ENCODE measurements around the gene RASA3.

RASA3 gene

DNA sequence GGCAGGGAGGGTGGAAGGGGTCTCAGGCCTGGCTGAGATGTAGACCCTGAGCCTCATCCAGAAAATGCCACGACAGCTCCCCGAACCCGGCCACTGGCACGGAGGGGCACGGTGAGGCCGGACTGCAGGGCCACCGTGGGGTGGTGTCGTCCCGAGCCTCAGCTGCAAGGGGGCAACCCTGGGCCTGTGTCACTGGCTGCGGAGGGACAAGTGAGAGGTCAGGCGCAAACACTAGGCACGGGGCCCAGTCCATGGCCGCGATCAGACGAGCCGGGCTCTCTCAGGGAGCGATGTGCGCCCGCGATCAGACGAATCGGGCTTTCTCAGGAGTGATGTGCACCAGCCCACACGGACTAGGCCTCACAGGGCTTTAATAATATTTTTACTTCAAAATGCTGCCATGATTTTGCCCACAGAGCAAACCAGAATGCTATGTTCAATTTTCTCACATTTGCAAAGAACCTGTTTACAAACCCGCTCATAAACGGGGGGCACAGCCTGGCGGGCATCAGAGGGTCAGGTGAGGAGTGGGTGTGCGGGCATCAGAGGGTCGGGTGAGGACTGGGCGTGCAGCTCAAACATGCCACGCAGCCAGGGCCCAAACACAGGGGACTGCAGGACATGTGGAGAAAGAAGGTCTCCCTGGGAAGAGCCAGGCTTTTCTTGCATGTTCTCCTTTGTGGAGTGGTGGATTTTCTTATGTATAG, 115.9 kb downstream of the RASA3 start:
- Mint-ChIP-seq H3K9me3 (no peaks in the 10 kb centered on the region), H3K4me1 (peaks cover 17% of the 10 kb centered on the region), H3K4me3 (peak overlapping the region in 1 of 2 donors; percentile 8), H3K27me3 (no peaks in the 10 kb centered on the region), H3K27ac (peak overlapping the region; percentile 83 to 91)
- ATAC-seq: no peak
- no peak for DNase-seq

DNA sequence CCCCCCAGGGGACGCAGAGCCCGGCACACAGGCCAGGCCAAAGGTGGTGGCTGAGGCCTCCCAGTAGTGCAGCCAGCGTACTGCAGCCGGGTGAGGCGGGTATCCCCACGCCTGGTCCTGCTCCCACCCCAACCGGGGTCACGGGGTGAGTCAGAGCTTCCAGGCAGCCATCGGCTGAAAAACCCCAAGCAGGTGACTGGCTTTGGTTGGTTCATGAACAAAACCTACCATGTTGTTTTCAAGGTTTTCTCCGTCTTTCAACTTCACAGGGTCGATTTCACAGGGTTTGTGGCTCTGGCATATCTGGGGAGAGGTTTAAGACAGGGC, 116.5 kb downstream of the RASA3 start:
- ATAC-seq (peak; percentile 58), DNase-seq (peak; percentile 20 to 37)
- Mint-ChIP-seq H3K9me3 (no peaks in the 10 kb centered on the region), H3K27ac (peak overlapping the region; percentile 83 to 91), H3K27me3 (no peaks in the 10 kb centered on the region), H3K4me3 (peak overlapping the region in 1 of 2 donors; percentile 8), H3K4me1 (peaks cover 20% of the 10 kb centered on the region)

DNA sequence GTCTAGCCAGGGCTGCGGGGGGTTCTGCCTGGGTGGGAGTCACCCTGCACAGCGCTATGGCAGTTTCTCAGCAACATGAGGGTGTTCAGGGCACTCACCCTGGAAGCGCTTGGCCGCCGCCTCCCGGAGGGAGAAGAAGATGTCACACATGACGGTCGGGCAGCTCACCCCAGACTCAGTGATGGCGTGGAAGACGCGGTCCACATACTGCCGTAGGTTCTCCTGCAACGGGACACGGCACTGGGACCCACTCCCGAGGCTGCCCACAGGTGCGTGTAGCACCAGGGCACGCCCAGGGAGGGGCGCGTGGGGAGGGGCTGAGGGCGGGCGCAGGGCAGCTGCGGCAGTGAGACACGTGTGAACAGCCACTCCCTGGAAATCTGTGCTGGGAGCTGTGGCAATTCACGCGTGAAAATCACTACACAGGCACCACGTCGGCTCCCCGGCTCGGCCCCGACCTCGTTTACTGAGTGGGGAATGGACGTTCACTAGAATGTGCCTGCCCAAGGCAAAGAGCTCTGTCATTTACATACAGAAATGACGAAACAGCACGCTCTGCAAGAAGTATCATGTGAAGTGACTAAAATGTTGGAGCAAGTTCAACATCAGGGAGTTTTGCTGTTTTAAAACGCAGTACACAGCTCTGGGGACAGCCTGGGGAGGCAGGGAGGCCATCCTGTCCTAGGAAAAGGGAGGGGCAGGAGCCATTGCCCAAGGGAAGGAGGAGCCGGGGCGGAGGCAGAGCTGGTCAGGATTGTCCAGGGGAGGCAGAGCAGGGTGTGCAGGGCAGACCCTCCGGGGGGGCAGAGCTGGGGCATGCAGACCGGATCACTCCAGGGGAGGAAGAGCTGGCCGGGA, 117.1 kb downstream of the RASA3 start:
- DNase-seq (no peak), ATAC-seq (peak; percentile 24)
- Mint-ChIP-seq H3K9me3 (no peaks in the 10 kb centered on the region), H3K27ac (peak overlapping the region; percentile 95 to 96), H3K4me1 (peaks cover 23% of the 10 kb centered on the region), H3K27me3 (no peaks in the 10 kb centered on the region), H3K4me3 (no peak overlapping the region)

DNA sequence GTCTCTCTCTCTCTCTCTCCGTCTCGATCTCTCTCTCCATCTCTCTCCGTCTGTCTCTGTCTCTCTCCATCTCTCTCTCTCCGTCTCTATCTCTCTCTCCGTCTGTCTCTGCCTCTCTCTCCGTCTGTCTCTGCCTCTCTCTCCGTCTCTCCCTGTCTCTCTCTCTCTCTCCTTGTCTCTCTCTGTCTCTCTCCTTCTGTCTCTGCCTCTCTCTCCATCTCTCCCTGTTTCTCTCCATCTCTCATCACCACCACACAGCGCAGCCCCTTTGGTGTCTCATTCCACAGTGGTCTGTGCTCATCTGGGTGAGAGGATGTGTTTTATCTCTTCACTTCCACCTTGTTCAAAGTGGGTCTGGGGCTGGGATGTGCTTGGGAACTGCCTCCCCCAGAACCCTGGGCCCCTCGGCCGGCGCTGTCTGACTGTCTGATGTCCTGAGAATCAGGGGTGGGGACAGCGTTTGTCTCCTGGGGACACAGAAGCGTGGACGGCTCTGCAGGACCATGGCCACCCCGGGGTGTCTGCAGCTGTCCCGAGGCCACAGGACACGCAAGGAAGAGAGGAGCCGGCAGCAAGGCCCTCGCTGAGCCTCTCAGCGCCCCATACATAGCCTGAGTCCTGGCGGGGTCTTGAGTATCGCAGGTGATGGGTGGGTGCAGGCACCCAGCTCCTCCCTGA, 118.3 kb downstream of the RASA3 start:
- Mint-ChIP-seq H3K4me3 (no peak overlapping the region), H3K27me3 (no peaks in the 10 kb centered on the region), H3K9me3 (no peaks in the 10 kb centered on the region)

DNA sequence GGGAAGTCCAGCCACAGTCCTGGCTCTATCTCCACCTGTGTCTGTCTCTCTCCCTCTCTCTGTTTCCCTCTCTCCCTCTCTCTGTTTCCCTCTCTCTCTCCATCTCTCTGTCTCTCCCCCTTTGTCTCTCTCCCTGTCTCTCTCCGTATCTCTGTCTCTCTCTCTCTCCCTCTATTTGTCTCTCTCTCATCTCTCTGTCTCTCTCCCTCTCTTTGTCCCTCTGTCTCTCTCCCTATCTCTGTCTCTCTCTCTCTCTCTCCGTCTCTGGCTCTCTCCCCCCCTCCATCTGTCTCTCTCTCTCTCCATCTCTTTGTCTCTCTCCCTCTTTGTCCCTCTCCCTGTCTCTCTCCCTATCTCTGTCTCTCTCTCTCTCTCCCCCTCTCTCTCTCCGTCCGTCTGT, 119.1 kb downstream of the RASA3 start:
- H3K4me1 Mint-ChIP-seq: peaks cover 23% of the 10 kb centered on the region
- H3K4me3 Mint-ChIP-seq: no peak overlapping the region
- ATAC-seq (no peak), DNase-seq (no peak)
- H3K9me3 Mint-ChIP-seq: no peaks in the 10 kb centered on the region
- H3K27ac Mint-ChIP-seq: no peak overlapping the region
- H3K27me3 Mint-ChIP-seq: no peaks in the 10 kb centered on the region

More for the DNA sequence above, 118.3 kb downstream of the RASA3 start:
- Mint-ChIP-seq H3K4me1 (peaks cover 23% of the 10 kb centered on the region), H3K27ac (no peak overlapping the region)
- ATAC-seq (no peak), DNase-seq (no peak)

- Mint-ChIP-seq H3K27ac (no peak overlapping the region), H3K4me3 (no peak overlapping the region), H3K9me3 (no peaks in the 10 kb centered on the region), H3K27me3 (no peaks in the 10 kb centered on the region), H3K4me1 (peaks cover 23% of the 10 kb centered on the region)
- no peak for ATAC-seq
- DNase-seq: no peak
Observed at GRCh38 chr13:114012921-114013320, 119.5 kb downstream of the RASA3 start.

DNA sequence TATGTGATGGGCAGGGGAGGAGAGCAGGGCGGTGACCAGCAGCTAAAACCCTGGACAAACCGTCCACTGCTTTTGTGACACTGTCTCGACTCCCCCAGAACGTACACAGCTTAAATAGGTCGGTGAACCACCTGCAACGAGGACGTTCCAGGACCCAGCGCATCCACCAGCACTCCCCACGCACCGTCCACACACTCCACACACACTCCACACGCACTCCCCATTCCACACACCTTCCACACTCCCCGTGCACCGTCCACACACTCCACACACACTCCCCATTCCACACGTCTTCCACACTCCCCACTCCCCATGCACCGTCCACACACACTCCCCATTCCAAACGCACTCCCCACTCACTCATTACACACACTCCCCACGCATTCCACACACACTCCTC, 120.3 kb downstream of the RASA3 start:
- Mint-ChIP-seq H3K4me1 (peaks cover 23% of the 10 kb centered on the region), H3K27me3 (no peaks in the 10 kb centered on the region), H3K4me3 (no peak overlapping the region), H3K27ac (no peak overlapping the region), H3K9me3 (no peaks in the 10 kb centered on the region)
- no peak for DNase-seq
- peak; percentile 11 for ATAC-seq

DNA sequence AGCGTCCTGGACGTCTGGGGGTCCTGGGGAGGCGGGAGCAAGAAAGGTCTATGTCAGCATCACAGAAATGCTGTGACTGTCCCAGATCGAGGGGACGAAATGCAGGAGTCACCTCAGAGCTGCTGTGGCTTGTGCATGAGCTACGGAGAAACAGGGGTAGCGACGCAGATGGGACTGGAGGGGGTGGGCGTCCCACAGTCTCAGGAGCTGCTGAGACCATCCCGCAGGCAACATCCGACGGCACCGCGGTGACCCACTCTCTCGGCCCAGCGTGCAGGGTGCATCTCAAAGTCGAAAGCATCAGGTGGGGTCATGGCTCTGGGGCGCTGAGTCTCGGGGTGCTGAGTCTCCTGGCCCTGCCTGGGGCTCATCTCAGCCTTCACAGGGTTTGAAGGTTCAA, 121.2 kb downstream of the RASA3 start:
- no peaks in the 10 kb centered on the region for H3K9me3 Mint-ChIP-seq
- H3K4me1 Mint-ChIP-seq: peaks cover 16% of the 10 kb centered on the region
- no peak overlapping the region for H3K4me3 Mint-ChIP-seq
- no peaks in the 10 kb centered on the region for H3K27me3 Mint-ChIP-seq
- DNase-seq (no peak), ATAC-seq (no peak)
- peak overlapping the region; percentile 14 to 79 for H3K27ac Mint-ChIP-seq

DNA sequence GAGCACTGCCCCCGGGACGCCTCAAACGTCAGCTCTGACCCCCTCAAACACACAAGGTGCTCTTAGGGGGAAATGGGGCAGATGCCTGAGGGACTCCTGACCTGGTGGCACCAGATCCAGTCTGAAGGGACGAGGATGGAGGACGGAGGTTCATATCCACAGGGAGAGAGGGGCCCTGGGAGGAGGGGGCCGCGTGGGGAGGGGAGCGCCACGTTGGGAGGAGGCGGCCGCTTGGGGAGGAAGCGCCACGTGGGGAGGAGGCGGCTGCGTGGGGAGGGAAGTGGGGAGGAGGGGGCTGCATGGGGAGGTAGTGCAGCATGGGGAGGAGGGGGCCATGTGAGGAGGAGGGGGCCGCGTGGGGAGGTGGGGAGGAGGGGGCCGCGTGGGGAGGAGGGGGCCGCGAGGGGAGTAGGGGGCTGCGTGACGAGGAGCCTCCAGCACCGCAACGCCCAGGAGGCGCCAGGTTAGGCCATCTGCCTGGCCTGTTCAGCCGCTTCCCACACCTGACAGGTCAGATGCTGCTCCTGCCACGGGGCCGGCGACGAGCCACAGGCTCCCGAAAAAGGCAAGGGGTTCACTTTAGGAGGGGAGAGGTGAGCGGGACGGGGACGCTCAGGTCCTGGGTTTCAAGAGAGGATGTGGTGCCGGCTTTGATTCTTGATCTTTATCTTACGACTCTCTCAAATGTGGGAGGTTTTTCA, 121.9 kb downstream of the RASA3 start:
- ATAC-seq (peak; percentile 71), DNase-seq (no peak)
- no peaks in the 10 kb centered on the region for H3K9me3 Mint-ChIP-seq
- no peak overlapping the region for H3K4me3 Mint-ChIP-seq
- peaks cover 9% of the 10 kb centered on the region for H3K4me1 Mint-ChIP-seq
- no peaks in the 10 kb centered on the region for H3K27me3 Mint-ChIP-seq
- H3K27ac Mint-ChIP-seq: peak overlapping the region; percentile 79 to 89

DNA sequence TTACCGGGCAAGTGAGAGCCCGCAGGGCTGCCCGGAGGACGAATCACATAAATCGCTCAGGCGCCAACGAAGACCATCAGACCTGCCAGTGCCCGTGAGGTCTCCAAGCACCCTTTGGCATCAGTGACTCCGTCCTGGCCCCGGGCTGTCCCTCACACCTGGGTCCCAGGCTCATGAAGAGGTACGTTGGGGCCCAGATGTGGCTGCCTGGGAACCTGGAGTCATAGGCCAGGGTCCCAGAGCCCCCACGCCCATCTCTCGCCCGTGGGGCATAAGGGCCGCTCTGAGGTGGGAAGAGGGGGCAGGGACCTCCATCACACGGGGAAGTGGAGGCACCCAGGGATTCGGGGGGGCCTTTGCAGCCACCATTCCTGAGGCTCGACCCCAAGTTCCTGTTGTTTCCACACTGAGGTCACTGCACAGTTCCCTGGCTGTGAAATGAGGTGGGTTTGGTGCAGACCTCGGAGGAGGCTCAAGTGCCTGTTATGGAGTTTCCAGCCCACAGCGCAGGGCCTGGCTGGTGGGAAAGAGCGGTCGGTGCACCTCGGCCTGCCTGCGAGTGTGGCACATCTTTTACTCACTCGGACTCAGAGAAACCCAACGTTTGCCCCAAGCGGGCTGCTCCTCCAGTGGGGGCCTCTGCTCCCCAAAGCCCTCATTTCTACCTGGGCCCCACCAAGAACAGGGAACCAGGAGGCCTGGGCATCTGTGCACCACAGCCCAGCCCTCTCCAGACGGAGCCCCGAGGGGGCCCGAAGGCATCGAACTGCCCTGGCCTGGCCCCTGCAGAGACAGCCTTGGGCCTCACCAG, 122.6 kb downstream of the RASA3 start:
- H3K4me3 Mint-ChIP-seq: no peak overlapping the region
- ATAC-seq (peak; percentile 22), DNase-seq (no peak)
- H3K4me1 Mint-ChIP-seq: peaks cover 6% of the 10 kb centered on the region
- no peaks in the 10 kb centered on the region for H3K9me3 Mint-ChIP-seq
- H3K27me3 Mint-ChIP-seq: no peaks in the 10 kb centered on the region
- H3K27ac Mint-ChIP-seq: peak overlapping the region in 1 of 2 donors; percentile 89

DNA sequence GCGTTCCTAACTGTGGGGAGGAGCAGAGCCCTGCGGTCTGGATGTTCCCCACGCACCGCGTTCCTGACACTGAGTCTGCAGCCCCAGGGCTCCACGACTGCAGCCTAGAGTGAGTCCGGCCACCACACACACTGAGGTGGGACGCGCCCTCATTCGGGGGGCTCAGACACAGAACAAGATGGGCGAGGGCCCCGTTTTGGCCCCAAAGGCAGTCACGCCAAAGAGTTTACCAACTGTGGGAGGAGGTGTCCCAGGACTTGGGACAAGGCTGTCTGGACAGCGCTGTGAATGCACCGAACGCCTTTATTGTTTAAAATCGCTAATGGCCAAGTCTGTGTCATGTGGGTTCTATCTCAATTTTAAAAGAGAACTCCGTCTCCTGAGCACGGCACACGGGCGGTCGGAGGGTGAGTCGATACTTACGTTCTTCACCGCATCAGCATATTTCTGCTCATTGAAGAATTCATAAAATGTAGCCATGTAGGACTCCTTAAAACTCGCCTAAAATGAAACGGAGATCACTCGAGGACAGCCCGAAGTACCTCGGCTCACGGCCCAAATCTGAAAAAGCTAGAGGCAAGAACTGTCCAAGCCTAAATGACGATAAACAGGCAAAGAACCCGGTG, 123.3 kb downstream of the RASA3 start:
- no peak for DNase-seq
- H3K27me3 Mint-ChIP-seq: no peaks in the 10 kb centered on the region
- no peak for ATAC-seq
- peaks cover 6% of the 10 kb centered on the region for H3K4me1 Mint-ChIP-seq
- no peak overlapping the region for H3K27ac Mint-ChIP-seq
- no peaks in the 10 kb centered on the region for H3K9me3 Mint-ChIP-seq
- H3K4me3 Mint-ChIP-seq: no peak overlapping the region

- Mint-ChIP-seq H3K27me3 (no peaks in the 10 kb centered on the region), H3K4me3 (no peak overlapping the region), H3K9me3 (no peaks in the 10 kb centered on the region), H3K27ac (no peak overlapping the region), H3K4me1 (peaks cover 6% of the 10 kb centered on the region)
- ATAC-seq (no peak), DNase-seq (no peak)
Observed at GRCh38 chr13:114007566-114007965, 124.9 kb downstream of the RASA3 start.

DNA sequence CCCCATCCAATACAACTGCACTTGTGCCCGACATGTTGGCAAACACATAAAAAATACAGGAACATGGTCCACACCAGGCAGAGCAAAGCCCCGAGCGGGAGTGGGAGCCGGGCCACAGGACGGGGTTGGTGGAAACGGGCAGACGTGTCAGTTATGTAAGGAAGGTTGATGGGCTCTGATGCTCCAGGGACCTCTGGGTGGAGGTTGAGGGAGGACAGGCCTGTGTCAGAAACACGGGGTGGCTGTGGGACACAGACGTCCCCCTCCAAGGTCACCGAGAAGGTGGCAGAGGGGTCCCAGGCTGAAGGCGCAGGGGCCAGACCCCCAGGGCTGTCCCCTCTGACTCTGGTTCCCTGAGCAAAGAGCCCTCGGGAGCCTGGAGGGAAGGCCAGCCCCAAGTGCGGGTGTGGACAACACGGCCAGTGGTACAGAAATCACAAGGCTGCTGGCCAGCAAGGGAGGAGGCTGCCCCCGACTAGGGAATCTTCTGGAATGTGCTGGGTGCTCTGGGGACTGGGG, 127.2 kb downstream of the RASA3 start:
- H3K27me3 Mint-ChIP-seq: no peaks in the 10 kb centered on the region
- no peak overlapping the region for H3K27ac Mint-ChIP-seq
- no peak overlapping the region for H3K4me3 Mint-ChIP-seq
- DNase-seq (no peak), ATAC-seq (peak; percentile 22)
- no peaks in the 10 kb centered on the region for H3K9me3 Mint-ChIP-seq
- no peaks in the 10 kb centered on the region for H3K4me1 Mint-ChIP-seq

GRCh38 chr13:114004420-114005205, 127.8 kb downstream of the RASA3 start:
- Mint-ChIP-seq H3K27ac (no peak overlapping the region), H3K4me3 (no peak overlapping the region)

More at GRCh38 chr13:114004420-114005205, 127.8 kb downstream of the RASA3 start:
- H3K27me3 Mint-ChIP-seq: no peaks in the 10 kb centered on the region
- DNase-seq: no peak
- H3K9me3 Mint-ChIP-seq: no peaks in the 10 kb centered on the region
- ATAC-seq: no peak
- H3K4me1 Mint-ChIP-seq: no peaks in the 10 kb centered on the region
